ENCODE measurements around the gene SPIRE1.
A peak's percentile ranks its signal among the peaks of the same experiment; 100 is the strongest.

SPIRE1 gene

DNA sequence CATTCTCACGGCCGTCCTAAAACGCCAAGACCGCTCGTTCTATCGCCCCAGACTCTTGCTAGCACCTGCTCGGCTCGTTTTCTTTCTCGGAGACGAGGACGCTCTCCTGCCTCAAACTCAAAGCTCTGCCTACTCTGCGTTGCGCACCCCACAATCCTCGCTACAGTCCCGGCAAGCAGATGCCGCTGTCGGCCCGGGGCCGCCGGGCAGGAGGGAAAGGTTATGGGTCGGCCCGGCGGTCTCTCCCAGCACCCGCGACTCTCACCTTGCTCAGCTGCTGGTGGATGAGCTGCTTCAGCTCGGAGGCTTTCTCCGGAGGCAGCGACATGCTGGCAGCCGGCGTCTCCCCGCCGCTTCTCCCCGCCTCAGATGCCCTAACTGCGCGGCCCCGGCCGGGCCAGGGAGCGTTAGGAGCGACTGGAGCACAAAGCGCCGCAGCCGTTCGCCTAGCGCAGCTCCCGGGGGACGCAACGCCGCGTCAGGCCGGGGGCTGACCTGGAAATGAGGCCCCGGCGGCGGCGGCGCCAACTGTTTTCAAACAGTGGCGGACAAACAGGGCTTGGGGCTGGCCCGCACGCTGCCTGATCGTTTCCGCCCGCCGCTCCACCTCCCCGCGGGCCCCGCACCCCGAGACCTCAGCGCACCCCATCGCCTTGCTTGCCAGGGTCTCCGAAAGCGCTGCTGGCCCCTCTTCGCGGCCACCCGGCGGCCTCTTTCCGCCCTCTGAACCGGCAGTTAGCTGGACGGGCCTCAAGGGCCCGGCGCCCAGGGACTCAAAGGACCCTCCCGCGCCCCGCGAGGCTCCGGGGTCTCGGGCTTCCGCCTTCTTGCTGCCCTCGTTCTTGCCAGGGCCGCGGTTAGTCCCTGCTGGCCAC is 44.6 kb upstream of the SPIRE1 start, which contains the start of the genes CEP76 and PSMG2:
Gene CEP76 (minus strand): TSS at position 503 of the 875 bp plus-strand sequence. CDS start 175 bp downstream, at position 328.
Gene PSMG2 (plus strand): TSS at position 822 of the 875 bp plus-strand sequence. CDS start 66 bp downstream, outside the sequence.
- Histone ChIP-seq H2BK15ac (ENCODE audit: low read length) (peak within 1 kb of the TSS; percentile 87), H3K4me3 (ENCODE audit: low read length in 2 of 2) (peak within 1 kb of the TSS; percentile 81 to 97), H3K4me2 (ENCODE audit: insufficient read depth, low read length, poor library complexity, severe bottlenecking) (peak within 1 kb of the TSS; percentile 53), H2BK120ac (ENCODE audit: low read depth, low read length) (peak within 1 kb of the TSS; percentile 74), H3K9ac (ENCODE audit: low read depth, low read length, poor library complexity) (peak within 1 kb of the TSS; percentile 97), H3K36me3 (replicated peaks in 1 of 2; ENCODE audit: control insufficient read depth in 2 of 2, insufficient read depth in 2 of 2, low read length in 2 of 2) (peaks cover 2 to 60% of the 10 kb centered on the region in 2 donors), H3K18ac (ENCODE audit: low read length) (peak within 1 kb of the TSS; percentile 100), H3K27me3 (ENCODE audit: control insufficient read depth in 3 of 3, insufficient read depth in 3 of 3, low read depth in 1 of 3, low read length in 3 of 3) (no peaks in the 10 kb centered on the region), H3K4ac (ENCODE audit: low read length) (no peak within 1 kb of the TSS), H2AFZ (ENCODE audit: low read length) (peak within 1 kb of the TSS; percentile 100), H3K4me1 (ENCODE audit: control insufficient read depth in 2 of 2, insufficient read depth in 1 of 2, low read depth in 1 of 2, low read length in 2 of 2) (no peaks in the 10 kb centered on the region), H3K79me1 (ENCODE audit: low read depth, low read length) (peaks cover 5% of the 10 kb centered on the region), H4K91ac (ENCODE audit: low read depth, low read length, poor library complexity) (peak within 1 kb of the TSS; percentile 89), H2AK5ac (ENCODE audit: low read depth, low read length) (peak within 1 kb of the TSS; percentile 43), H3K23ac (ENCODE audit: low read depth, low read length, poor library complexity) (peak within 1 kb of the TSS; percentile 99), H2BK5ac (ENCODE audit: low read length) (peak within 1 kb of the TSS; percentile 99), H4K8ac (ENCODE audit: low read depth, low read length) (no peak within 1 kb of the TSS), H3K14ac (ENCODE audit: low read length) (peak within 1 kb of the TSS; percentile 100), H2BK12ac (ENCODE audit: low read length) (peak within 1 kb of the TSS; percentile 80), H3K27ac (replicated peaks; ENCODE audit: low read length) (peak within 1 kb of the TSS; percentile 92), H3K9me3 (replicated peaks in 1 of 2; ENCODE audit: control insufficient read depth in 2 of 2, insufficient read depth in 1 of 2, low read depth in 1 of 2, low read length in 2 of 2) (no peaks in the 10 kb centered on the region)
- WGBS, 2 donors (ENCODE audit: extremely low coverage in 2 of 2, insufficient read length in 2 of 2, insufficient replicate concordance in 1 of 2) = no CpG with 5 or more reads among the region's 89 CpGs
- peak; percentile 87 for DNase-seq (ENCODE audit: low spot score)

DNA sequence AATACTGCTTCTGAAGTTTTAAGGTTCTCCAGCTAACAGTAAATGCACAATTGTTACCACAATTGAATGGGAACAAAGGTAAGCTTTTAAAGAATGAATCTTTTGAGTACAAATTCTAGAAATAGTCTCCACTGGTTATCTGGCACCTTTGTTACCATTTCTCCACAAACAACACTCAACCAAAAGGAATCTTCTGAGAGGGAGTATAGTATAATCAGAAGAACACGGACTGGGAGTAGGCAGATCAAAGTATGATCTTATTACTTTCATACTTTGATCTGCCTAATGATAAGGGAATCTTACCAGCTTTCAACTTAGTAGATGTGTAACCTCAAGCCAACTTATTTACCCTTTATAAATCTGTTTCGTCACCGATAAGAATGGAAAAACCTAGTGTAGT is 43.3 kb upstream of the SPIRE1 start:
- Histone ChIP-seq H3K9me3 (replicated peaks in 1 of 2; ENCODE audit: control insufficient read depth in 2 of 2, insufficient read depth in 1 of 2, low read depth in 1 of 2, low read length in 2 of 2) (no peaks in the 10 kb centered on the region), H3K9ac (ENCODE audit: low read depth, low read length, poor library complexity) (no peak overlapping the region)
- DNase-seq (ENCODE audit: low spot score) = no peak

DNA sequence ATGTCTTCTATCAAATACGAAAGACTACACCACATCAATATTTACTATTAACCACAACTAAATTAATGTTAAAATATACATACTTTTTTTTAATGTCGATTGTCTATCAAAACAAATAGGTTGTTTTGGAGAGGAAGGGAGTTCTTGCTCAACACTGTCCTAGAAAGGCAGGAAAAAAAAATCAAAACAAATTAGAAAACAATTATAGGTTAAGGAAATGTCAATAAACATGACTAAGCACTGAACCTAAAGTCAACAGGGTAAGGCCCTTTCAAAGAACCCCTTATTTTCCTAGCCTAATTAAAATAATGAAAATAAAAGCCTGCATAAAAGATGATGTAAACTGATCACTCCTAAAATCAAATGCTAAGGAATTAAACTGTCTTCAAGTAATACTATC is 41.8 kb upstream of the SPIRE1 start:
- no peak overlapping the region for H3K9ac ChIP-seq (ENCODE audit: low read depth, low read length, poor library complexity)

More for the DNA sequence above, 43.3 kb upstream of the SPIRE1 start:
- Histone ChIP-seq H3K4me3 (ENCODE audit: low read length in 2 of 2) (peak overlapping the region in 1 of 2 donors; percentile 81), H2BK120ac (ENCODE audit: low read depth, low read length) (no peak overlapping the region), H2BK5ac (ENCODE audit: low read length) (no peak overlapping the region), H3K36me3 (replicated peaks in 1 of 2; ENCODE audit: control insufficient read depth in 2 of 2, insufficient read depth in 2 of 2, low read length in 2 of 2) (peaks cover 2 to 60% of the 10 kb centered on the region in 2 donors), H2BK15ac (ENCODE audit: low read length) (no peak overlapping the region), H3K4me2 (ENCODE audit: insufficient read depth, low read length, poor library complexity, severe bottlenecking) (peak overlapping the region; percentile 32), H2AK5ac (ENCODE audit: low read depth, low read length) (no peak overlapping the region), H4K8ac (ENCODE audit: low read depth, low read length) (no peak overlapping the region), H3K79me1 (ENCODE audit: low read depth, low read length) (peaks cover 5% of the 10 kb centered on the region), H3K27ac (replicated peaks; ENCODE audit: low read length) (no peak overlapping the region), H3K4me1 (ENCODE audit: control insufficient read depth in 2 of 2, insufficient read depth in 1 of 2, low read depth in 1 of 2, low read length in 2 of 2) (no peaks in the 10 kb centered on the region), H2BK12ac (ENCODE audit: low read length) (no peak overlapping the region), H3K23ac (ENCODE audit: low read depth, low read length, poor library complexity) (no peak overlapping the region), H3K4ac (ENCODE audit: low read length) (no peak overlapping the region), H3K14ac (ENCODE audit: low read length) (no peak overlapping the region), H3K18ac (ENCODE audit: low read length) (no peak overlapping the region), H4K91ac (ENCODE audit: low read depth, low read length, poor library complexity) (no peak overlapping the region), H2AFZ (ENCODE audit: low read length) (no peak overlapping the region), H3K27me3 (ENCODE audit: control insufficient read depth in 3 of 3, insufficient read depth in 3 of 3, low read depth in 1 of 3, low read length in 3 of 3) (no peaks in the 10 kb centered on the region)
- no CpG with 5 or more reads among the region's 3 CpGs for WGBS, 2 donors (ENCODE audit: extremely low coverage in 2 of 2, insufficient read length in 2 of 2, insufficient replicate concordance in 1 of 2)

DNA sequence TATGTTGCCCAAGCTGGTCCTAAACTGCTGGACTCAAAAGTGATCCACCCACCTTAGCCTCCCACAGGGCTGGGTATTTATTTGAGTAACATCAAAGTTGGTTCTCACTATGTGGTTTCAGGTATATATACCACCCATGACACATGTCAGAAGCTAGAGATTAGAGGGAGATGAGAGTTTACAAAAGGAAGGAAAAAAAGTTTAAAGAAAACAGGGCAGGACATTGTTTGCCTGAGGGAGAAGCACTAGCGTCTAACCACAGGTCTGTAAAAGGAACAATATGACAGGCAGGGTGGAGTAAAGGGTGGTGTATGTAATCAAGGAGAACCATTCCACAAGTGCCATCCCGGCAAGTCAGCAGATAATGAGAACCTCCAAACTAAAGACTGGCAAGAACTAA is 36.1 kb upstream of the SPIRE1 start:
- H3K4me1 ChIP-seq (ENCODE audit: control insufficient read depth in 2 of 2, insufficient read depth in 1 of 2, low read depth in 1 of 2, low read length in 2 of 2) = no peaks in the 10 kb centered on the region
- H2AFZ ChIP-seq (ENCODE audit: low read length) = no peak overlapping the region
- peaks cover 4 to 94% of the 10 kb centered on the region in 2 donors for H3K36me3 ChIP-seq (replicated peaks in 1 of 2; ENCODE audit: control insufficient read depth in 2 of 2, insufficient read depth in 2 of 2, low read length in 2 of 2)
- H3K23ac ChIP-seq (ENCODE audit: low read depth, low read length, poor library complexity) = no peak overlapping the region
- H2BK120ac ChIP-seq (ENCODE audit: low read depth, low read length) = no peak overlapping the region
- H2AK5ac ChIP-seq (ENCODE audit: low read depth, low read length) = no peak overlapping the region
- H4K91ac ChIP-seq (ENCODE audit: low read depth, low read length, poor library complexity) = no peak overlapping the region
- no peak overlapping the region for H3K4ac ChIP-seq (ENCODE audit: low read length)
- DNase-seq (ENCODE audit: low spot score) = no peak
- H4K8ac ChIP-seq (ENCODE audit: low read depth, low read length) = no peak overlapping the region
- no peak overlapping the region for H3K27ac ChIP-seq (replicated peaks; ENCODE audit: low read length)
- H3K79me1 ChIP-seq (ENCODE audit: low read depth, low read length) = no peaks in the 10 kb centered on the region
- no peak overlapping the region for H2BK5ac ChIP-seq (ENCODE audit: low read length)
- H3K9me3 ChIP-seq (replicated peaks in 1 of 2; ENCODE audit: control insufficient read depth in 2 of 2, insufficient read depth in 1 of 2, low read depth in 1 of 2, low read length in 2 of 2) = no peaks in the 10 kb centered on the region
- no peak overlapping the region for H3K4me3 ChIP-seq (ENCODE audit: low read length in 2 of 2)
- no peak overlapping the region for H3K18ac ChIP-seq (ENCODE audit: low read length)
- H3K9ac ChIP-seq (ENCODE audit: low read depth, low read length, poor library complexity) = no peak overlapping the region
- H2BK15ac ChIP-seq (ENCODE audit: low read length) = no peak overlapping the region
- no peaks in the 10 kb centered on the region for H3K27me3 ChIP-seq (ENCODE audit: control insufficient read depth in 3 of 3, insufficient read depth in 3 of 3, low read depth in 1 of 3, low read length in 3 of 3)
- no peak overlapping the region for H2BK12ac ChIP-seq (ENCODE audit: low read length)
- no CpG with 5 or more reads among the region's 2 CpGs for WGBS, 2 donors (ENCODE audit: extremely low coverage in 2 of 2, insufficient read length in 2 of 2, insufficient replicate concordance in 1 of 2)
- no peak overlapping the region for H3K4me2 ChIP-seq (ENCODE audit: insufficient read depth, low read length, poor library complexity, severe bottlenecking)
- no peak overlapping the region for H3K14ac ChIP-seq (ENCODE audit: low read length)

More for the DNA sequence above, 41.8 kb upstream of the SPIRE1 start:
- Histone ChIP-seq H2AFZ (ENCODE audit: low read length) (no peak overlapping the region), H3K4me2 (ENCODE audit: insufficient read depth, low read length, poor library complexity, severe bottlenecking) (no peak overlapping the region), H3K27ac (replicated peaks; ENCODE audit: low read length) (no peak overlapping the region), H3K27me3 (ENCODE audit: control insufficient read depth in 3 of 3, insufficient read depth in 3 of 3, low read depth in 1 of 3, low read length in 3 of 3) (no peaks in the 10 kb centered on the region), H3K9me3 (replicated peaks in 1 of 2; ENCODE audit: control insufficient read depth in 2 of 2, insufficient read depth in 1 of 2, low read depth in 1 of 2, low read length in 2 of 2) (no peaks in the 10 kb centered on the region), H3K36me3 (replicated peaks in 1 of 2; ENCODE audit: control insufficient read depth in 2 of 2, insufficient read depth in 2 of 2, low read length in 2 of 2) (peaks cover 2 to 65% of the 10 kb centered on the region in 2 donors), H2BK15ac (ENCODE audit: low read length) (no peak overlapping the region), H3K4me3 (ENCODE audit: low read length in 2 of 2) (no peak overlapping the region), H3K79me1 (ENCODE audit: low read depth, low read length) (peaks cover 5% of the 10 kb centered on the region), H4K8ac (ENCODE audit: low read depth, low read length) (no peak overlapping the region), H3K23ac (ENCODE audit: low read depth, low read length, poor library complexity) (no peak overlapping the region), H2BK12ac (ENCODE audit: low read length) (no peak overlapping the region), H2BK120ac (ENCODE audit: low read depth, low read length) (no peak overlapping the region), H3K18ac (ENCODE audit: low read length) (no peak overlapping the region), H4K91ac (ENCODE audit: low read depth, low read length, poor library complexity) (no peak overlapping the region), H3K4me1 (ENCODE audit: control insufficient read depth in 2 of 2, insufficient read depth in 1 of 2, low read depth in 1 of 2, low read length in 2 of 2) (no peaks in the 10 kb centered on the region), H2BK5ac (ENCODE audit: low read length) (no peak overlapping the region), H2AK5ac (ENCODE audit: low read depth, low read length) (no peak overlapping the region), H3K14ac (ENCODE audit: low read length) (no peak overlapping the region), H3K4ac (ENCODE audit: low read length) (no peak overlapping the region)
- DNase-seq (ENCODE audit: low spot score) = no peak
- 100% methylated on average over 1 of the region's 2 CpGs; no CpG with 5 or more reads in 1 of the 2 donors for WGBS, 2 donors (ENCODE audit: extremely low coverage in 2 of 2, insufficient read length in 2 of 2, insufficient replicate concordance in 1 of 2)

Measured in neuronal stem cell (in vitro differentiated cells).